Ascending aorta (tissue), 2 donors: ENCODE data around the gene TWIST2. TPM values are rescaled to one million over a fixed set of nuclear protein-coding genes. Genes with fewer than 3 reads are reported as not detected.

Experiments
- DNase-seq, 2 donors: peaks; one replicate each; pipeline ENCODE4 v3.0.0-alpha.2; 2019; ENCODE audit warnings: low spot score in 2 of 2
- H3K27ac ChIP-seq, 2 donors: fragments of 200-600 bp; sonication (generic); one replicate each; pipeline ENCODE4 v1.5.1; 2016 to 2017; ENCODE audit warnings: mild to moderate bottlenecking in 1 of 2
- H3K27me3 ChIP-seq: fragments of 200-600 bp; sonication (generic); one replicate; pipeline ENCODE4 v1.5.1; 2017
- H3K36me3 ChIP-seq, 2 donors: fragments of 200-600 bp; sonication (generic); one replicate each; pipeline ENCODE4 v1.5.1; 2016
- H3K4me1 ChIP-seq, 2 donors: fragments of 200-600 bp; sonication (generic); one replicate each; pipeline ENCODE4 v1.5.1; 2016 to 2017; ENCODE audit warnings: mild to moderate bottlenecking in 1 of 2
- H3K4me3 ChIP-seq, 2 donors: fragments of 200-600 bp; sonication (generic); one replicate each; pipeline ENCODE4 v1.5.1; 2016 to 2017; ENCODE audit warnings: mild to moderate bottlenecking in 1 of 2
- H3K9me3 ChIP-seq, 2 donors: fragments of 200-600 bp; sonication (generic); one replicate each; pipeline ENCODE4 v1.5.1; 2016
- intact Hi-C: fragments of 100-400 bp; cut with DNase I; formaldehyde crosslinking; loops from one replicate; pipeline ENCODE4 v1.15.1; 2023
- total RNA-seq: library from RNA; depleted of rRNA; stranded (reverse); fragments of >200 nt; gene quantifications from one replicate; pipeline ENCODE4 v1.1.0, GENCODE V29; 2016
- TF ChIP-seq, protein P1 (sequence below), 3 experiments: fragments of 200-600 bp in 2 of 3; fragments of 450-650 bp in 1 of 3; sonication (generic) in 2 of 3; IDR thresholded peaks; one replicate each; pipeline ENCODE4 v1.5.1; 2016 to 2019; ENCODE audit warnings: antibody characterized with exemption in 3 of 3, mild to moderate bottlenecking in 1 of 3, moderate library complexity in 1 of 3

Gene TWIST2
- total RNA-seq, 1 donor from 2014 or later: 108 TPM

- TF ChIP-seq, protein P1, sequence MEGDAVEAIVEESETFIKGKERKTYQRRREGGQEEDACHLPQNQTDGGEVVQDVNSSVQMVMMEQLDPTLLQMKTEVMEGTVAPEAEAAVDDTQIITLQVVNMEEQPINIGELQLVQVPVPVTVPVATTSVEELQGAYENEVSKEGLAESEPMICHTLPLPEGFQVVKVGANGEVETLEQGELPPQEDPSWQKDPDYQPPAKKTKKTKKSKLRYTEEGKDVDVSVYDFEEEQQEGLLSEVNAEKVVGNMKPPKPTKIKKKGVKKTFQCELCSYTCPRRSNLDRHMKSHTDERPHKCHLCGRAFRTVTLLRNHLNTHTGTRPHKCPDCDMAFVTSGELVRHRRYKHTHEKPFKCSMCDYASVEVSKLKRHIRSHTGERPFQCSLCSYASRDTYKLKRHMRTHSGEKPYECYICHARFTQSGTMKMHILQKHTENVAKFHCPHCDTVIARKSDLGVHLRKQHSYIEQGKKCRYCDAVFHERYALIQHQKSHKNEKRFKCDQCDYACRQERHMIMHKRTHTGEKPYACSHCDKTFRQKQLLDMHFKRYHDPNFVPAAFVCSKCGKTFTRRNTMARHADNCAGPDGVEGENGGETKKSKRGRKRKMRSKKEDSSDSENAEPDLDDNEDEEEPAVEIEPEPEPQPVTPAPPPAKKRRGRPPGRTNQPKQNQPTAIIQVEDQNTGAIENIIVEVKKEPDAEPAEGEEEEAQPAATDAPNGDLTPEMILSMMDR (IDR thresholded peaks at IDR 0.05): no peak
- intact Hi-C loops: no loop called here
- no peak for DNase-seq
- H3K27me3 ChIP-seq: no peaks in the 10 kb centered on the region
- H3K4me3 ChIP-seq: no peak overlapping the region
- no peak overlapping the region for H3K27ac ChIP-seq
- H3K4me1 ChIP-seq: no peaks in the 10 kb centered on the region
- no peaks in the 10 kb centered on the region for H3K9me3 ChIP-seq
- H3K36me3 ChIP-seq: no peaks in the 10 kb centered on the region
Measured at GRCh38 chr2:238817382-238817781, 30.5 kb upstream of the TWIST2 start.

- intact Hi-C loops: no loop called here
- Histone ChIP-seq H3K36me3 (no peaks in the 10 kb centered on the region), H3K27ac (no peak overlapping the region), H3K4me3 (no peak overlapping the region), H3K27me3 (no peaks in the 10 kb centered on the region), H3K9me3 (no peaks in the 10 kb centered on the region), H3K4me1 (no peaks in the 10 kb centered on the region)
- no peak for DNase-seq
- TF ChIP-seq, protein P1 (IDR thresholded peaks at IDR 0.05): no peak
Measured at GRCh38 chr2:238817891-238818290, 30.0 kb upstream of the TWIST2 start.

DNA sequence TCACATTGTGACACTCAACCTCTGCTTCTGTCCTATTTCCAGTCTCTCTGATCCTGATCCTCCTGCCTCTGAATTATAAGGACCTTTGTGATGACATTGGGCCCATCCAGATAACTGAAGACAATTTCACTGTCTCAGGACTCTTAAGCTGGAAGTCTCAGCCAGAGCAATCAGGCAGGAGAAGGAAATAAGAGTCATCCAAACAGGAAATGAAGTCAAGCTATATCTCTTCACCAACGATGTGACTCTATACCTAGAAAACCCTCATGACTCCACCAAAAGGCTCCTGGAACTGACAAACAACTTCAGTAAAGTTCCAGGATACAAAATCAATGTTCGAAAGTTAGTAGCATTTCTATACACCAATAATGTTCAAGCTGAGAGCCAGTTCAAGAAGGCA is 29.3 kb upstream of the TWIST2 start:
- Histone ChIP-seq H3K4me3 (no peak overlapping the region), H3K27me3 (no peaks in the 10 kb centered on the region), H3K27ac (no peak overlapping the region), H3K4me1 (no peaks in the 10 kb centered on the region), H3K9me3 (no peaks in the 10 kb centered on the region), H3K36me3 (no peaks in the 10 kb centered on the region)
- intact Hi-C loops: no loop called here
- TF ChIP-seq, protein P1 (IDR thresholded peaks at IDR 0.05): no peak
- no peak for DNase-seq

GRCh38 chr2:238820197-238820596 is 27.7 kb upstream of the TWIST2 start:
- Histone ChIP-seq H3K4me1 (no peaks in the 10 kb centered on the region), H3K4me3 (no peak overlapping the region), H3K27me3 (no peaks in the 10 kb centered on the region), H3K27ac (no peak overlapping the region), H3K36me3 (no peaks in the 10 kb centered on the region), H3K9me3 (peaks cover 0 to 13% of the 10 kb centered on the region in 2 donors)
- TF ChIP-seq, protein P1 (IDR thresholded peaks at IDR 0.05): no peak
- intact Hi-C loops: no loop called here
- DNase-seq: no peak

DNA sequence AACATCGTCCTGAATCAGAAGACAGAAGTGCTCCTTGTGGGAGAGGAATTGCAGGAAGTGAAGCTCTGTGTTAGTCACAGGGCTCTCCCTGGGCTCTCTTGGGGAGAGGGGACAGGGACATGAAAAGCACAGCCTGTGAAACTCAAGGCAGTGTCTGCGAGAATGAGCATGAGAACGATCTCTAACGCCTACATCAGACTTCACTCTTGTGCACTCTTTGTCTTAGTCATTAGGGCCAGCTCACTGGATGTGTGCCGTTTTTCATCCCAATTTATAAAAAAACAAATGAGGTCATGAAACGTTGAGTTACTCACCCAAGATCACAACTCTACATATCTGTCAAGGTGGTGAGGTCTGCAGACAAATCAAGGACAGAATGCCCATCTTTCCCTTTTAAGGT is 27.0 kb upstream of the TWIST2 start:
- no peaks in the 10 kb centered on the region for H3K27me3 ChIP-seq
- no peaks in the 10 kb centered on the region for H3K4me1 ChIP-seq
- H3K9me3 ChIP-seq: peaks cover 0 to 18% of the 10 kb centered on the region in 2 donors
- no peak overlapping the region for H3K27ac ChIP-seq
- no peak for DNase-seq
- no peak overlapping the region for H3K4me3 ChIP-seq
- intact Hi-C loops: no loop called here
- TF ChIP-seq, protein P1 (IDR thresholded peaks at IDR 0.05): no peak
- H3K36me3 ChIP-seq: no peaks in the 10 kb centered on the region

DNA sequence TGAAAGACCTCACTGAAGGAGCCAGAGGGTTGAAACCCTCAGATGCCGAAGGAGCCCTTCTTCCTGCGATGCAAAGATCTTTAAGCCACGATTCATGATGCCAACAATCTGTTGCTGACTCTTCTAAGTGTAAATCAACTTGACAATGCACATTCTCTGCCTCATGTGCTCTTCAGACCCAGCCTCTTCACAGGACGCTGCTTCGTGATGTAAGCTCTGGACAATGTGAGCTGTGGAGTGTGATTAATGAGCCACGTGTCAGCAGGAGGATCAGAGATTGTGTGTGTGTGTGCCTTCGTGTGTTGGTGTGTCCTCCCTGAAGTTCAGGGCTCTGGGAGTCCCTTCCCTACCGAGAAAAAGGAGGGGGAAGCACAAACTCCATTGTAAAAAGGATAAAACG is 26.5 kb upstream of the TWIST2 start:
- Histone ChIP-seq H3K4me3 (no peak overlapping the region), H3K27ac (no peak overlapping the region), H3K27me3 (no peaks in the 10 kb centered on the region), H3K36me3 (no peaks in the 10 kb centered on the region), H3K4me1 (no peaks in the 10 kb centered on the region), H3K9me3 (peaks cover 0 to 18% of the 10 kb centered on the region in 2 donors)
- TF ChIP-seq, protein P1 (IDR thresholded peaks at IDR 0.05): no peak
- intact Hi-C loops: no loop called here
- DNase-seq: no peak
